Endothelial cell of umbilical vein (primary cell): ENCODE data around the gene RPS2.

Experiments used
- CTCF ChIP-seq, 2 donors: IDR thresholded peaks; 1 replicate in 1 of 2; 2 replicates in 1 of 2; pipeline ENCODE4 v1.5.1; 2011; ENCODE audit warnings: low read length in 2 of 2, mild to moderate bottlenecking in 2 of 2, moderate library complexity in 2 of 2, control low read depth in 1 of 2, inconsistent platforms in 1 of 2, low read depth in 1 of 2; ENCODE audit not compliant: insufficient read depth in 1 of 2; ENCODE audit errors: extremely low read depth in 1 of 2
- MYC ChIP-seq: IDR thresholded peaks from one replicate; pipeline ENCODE4 v1.6.1; 2011; ENCODE audit warnings: mild to moderate bottlenecking, low read depth, low read length
- POLR2A ChIP-seq: IDR thresholded peaks from 2 replicates; pipeline ENCODE4 v1.6.1; 2012; ENCODE audit warnings: low read depth, mild to moderate bottlenecking, control low read depth, low read length

GRCh38 chr16:1949507-1949906 is 15.1 kb downstream of the RPS2 start:
- no peak for TF ChIP-seq MYC
- TF ChIP-seq CTCF (IDR thresholded peaks at IDR 0.05; ENCODE audit: extremely low read depth in 1 of 2, insufficient read depth in 1 of 2, low read depth in 1 of 2, low read length in 2 of 2): no peak
- TF ChIP-seq POLR2A: no peak
